Brain microvascular endothelial cell (primary cell): ENCODE measurements around the gene TSPAN15.

Experiments used
- DNase-seq: peaks from one replicate; pipeline ENCODE4 v3.0.0-alpha.2; 2020
- H3K27ac ChIP-seq: fragments of 250-450 bp; sonication (Bioruptor Pico); 2 replicates; pipeline ENCODE4 v1.5.1; 2020; ENCODE audit warnings: mild to moderate bottlenecking, moderate library complexity
- H3K27me3 ChIP-seq: fragments of 250-450 bp; sonication (Bioruptor Pico); replicated peaks from 2 replicates; pipeline ENCODE4 v1.5.1; 2020; ENCODE audit warnings: mild to moderate bottlenecking
- H3K36me3 ChIP-seq: fragments of 250-450 bp; sonication (Bioruptor Pico); replicated peaks from 2 replicates; pipeline ENCODE4 v1.5.1; 2020; ENCODE audit warnings: mild to moderate bottlenecking
- H3K4me3 ChIP-seq: 2 replicates; pipeline ENCODE4 v1.5.1; 2011; ENCODE audit warnings: low read depth, mild to moderate bottlenecking, control low read depth, low read length, moderate library complexity
- in situ Hi-C: cut with HindIII; loops from 2 replicates; pipeline ENCODE4 v1.10.0; 2017; ENCODE audit warnings: low sequenced_read_pairs, low pct_ligation_motif_present
- TF ChIP-seq, protein P1 (sequence below): IDR thresholded peaks from 2 replicates; pipeline ENCODE4 v1.5.1; 2011; ENCODE audit warnings: low read depth, mild to moderate bottlenecking, moderate library complexity, low read length, control low read depth, inconsistent platforms; ENCODE audit errors: missing control alignments

TSPAN15 gene

DNA sequence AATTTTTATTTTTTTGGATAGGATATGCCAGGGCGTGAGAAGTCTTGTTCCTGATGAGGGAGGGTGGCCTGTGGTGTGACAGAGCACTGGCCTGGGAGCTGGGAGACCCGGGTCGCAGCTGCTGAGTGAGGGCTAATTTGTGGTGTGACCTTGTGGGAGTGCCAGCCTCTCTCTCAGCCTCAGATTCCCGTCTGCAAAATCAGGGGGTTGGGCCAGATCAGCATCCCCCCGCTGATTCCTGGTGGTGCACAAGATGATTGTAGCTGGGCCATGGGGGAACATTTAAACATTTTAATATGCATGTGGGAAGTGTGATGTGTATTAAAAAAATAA lies 14.9 kb downstream of the TSPAN15 start:
- DNase-seq = no peak
- no peak overlapping the region for H3K4me3 ChIP-seq
- TF ChIP-seq, protein P1, sequence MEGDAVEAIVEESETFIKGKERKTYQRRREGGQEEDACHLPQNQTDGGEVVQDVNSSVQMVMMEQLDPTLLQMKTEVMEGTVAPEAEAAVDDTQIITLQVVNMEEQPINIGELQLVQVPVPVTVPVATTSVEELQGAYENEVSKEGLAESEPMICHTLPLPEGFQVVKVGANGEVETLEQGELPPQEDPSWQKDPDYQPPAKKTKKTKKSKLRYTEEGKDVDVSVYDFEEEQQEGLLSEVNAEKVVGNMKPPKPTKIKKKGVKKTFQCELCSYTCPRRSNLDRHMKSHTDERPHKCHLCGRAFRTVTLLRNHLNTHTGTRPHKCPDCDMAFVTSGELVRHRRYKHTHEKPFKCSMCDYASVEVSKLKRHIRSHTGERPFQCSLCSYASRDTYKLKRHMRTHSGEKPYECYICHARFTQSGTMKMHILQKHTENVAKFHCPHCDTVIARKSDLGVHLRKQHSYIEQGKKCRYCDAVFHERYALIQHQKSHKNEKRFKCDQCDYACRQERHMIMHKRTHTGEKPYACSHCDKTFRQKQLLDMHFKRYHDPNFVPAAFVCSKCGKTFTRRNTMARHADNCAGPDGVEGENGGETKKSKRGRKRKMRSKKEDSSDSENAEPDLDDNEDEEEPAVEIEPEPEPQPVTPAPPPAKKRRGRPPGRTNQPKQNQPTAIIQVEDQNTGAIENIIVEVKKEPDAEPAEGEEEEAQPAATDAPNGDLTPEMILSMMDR = no peak
- no peaks in the 10 kb centered on the region for H3K27me3 ChIP-seq
- in situ Hi-C loops = no loop called here
- H3K36me3 ChIP-seq = no peaks in the 10 kb centered on the region
- H3K27ac ChIP-seq = no peak overlapping the region

DNA sequence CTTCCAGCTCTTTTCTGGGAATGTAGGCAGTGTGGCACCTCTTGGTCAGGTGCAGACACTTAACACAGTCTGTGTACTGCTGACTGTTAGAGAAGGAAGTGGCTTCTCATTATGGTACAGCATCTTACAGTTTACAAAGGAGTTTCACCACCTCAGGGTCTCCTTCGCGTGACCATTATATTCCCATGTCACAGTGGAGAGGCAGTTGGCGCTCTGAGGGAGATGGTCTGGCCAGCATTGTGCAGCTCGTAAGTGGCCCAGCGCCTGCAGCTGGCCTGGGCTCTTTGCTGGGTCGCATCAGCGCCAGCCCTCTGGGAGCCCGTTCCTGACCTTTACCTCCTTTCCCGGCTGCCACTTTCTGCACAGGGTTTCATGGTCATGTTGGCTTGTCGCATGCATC lies 15.4 kb downstream of the TSPAN15 start:
- in situ Hi-C loops = no loop called here
- TF ChIP-seq, protein P1 = no peak
- no peaks in the 10 kb centered on the region for H3K36me3 ChIP-seq

DNA sequence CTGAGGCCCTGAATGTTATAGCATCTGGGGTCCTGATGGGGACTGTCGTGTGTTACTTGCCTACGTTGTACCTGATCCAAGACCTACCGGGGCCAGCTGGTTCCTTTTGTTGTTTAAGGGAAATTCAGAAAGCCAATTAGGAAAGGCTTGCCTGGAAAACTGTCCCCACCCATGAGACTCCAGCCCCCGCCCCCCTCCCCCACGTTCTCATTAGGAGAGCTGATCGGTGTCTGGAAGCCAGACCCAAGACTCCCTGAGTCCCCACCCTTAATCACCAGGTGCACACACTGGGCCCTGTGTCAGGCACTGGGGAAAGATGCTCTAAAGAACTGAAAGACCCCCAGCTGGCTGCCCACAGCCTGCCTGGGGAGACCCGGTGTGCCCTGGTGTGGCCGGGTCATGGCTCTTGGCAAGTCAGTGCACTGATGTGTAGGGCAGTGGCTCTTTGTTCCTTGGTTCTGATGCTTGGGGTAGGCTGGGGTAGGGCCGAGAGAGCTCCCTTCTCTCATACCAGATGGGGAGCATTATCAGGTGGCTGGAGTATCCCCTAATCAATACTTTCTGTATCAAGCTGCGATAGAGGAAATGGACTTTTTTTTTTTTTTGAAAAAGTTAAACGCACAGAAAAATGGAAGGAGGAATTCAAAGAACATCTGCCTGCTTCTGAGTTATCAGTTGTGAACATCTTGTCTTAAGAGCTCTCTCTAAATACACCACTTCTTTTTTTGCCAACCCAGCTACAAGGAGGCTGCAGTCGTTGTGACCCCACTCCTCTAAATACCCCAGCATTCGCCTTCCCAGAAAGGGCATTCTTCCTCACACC lies 16.9 kb downstream of the TSPAN15 start:
- Histone ChIP-seq H3K27me3 (no peaks in the 10 kb centered on the region), H3K27ac (no peak overlapping the region), H3K4me3 (no peak overlapping the region), H3K36me3 (no peaks in the 10 kb centered on the region)
- TF ChIP-seq, protein P1 = no peak
- in situ Hi-C loops = no loop called here
- no peak for DNase-seq

More for the DNA sequence above, 15.4 kb downstream of the TSPAN15 start:
- Histone ChIP-seq H3K27me3 (no peaks in the 10 kb centered on the region), H3K27ac (no peak overlapping the region), H3K4me3 (no peak overlapping the region)
- no peak for DNase-seq

DNA sequence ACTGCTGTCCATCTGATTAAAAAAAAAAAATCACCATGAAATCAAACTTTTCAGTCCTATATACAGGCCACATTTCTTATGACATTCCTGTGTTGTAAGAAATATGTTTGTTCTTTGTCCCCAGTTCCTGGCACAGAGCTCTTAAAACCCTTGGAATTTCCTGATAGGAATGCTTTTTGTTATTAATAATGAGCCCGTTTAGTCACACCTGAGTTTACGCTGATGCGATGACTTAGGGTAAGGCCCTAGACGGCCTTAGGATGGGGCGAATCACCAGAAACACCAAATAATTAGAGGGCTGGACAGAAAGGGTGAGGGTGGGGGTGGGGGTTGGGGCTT lies 17.5 kb downstream of the TSPAN15 start:
- Histone ChIP-seq H3K27ac (no peak overlapping the region), H3K4me3 (no peak overlapping the region), H3K27me3 (no peaks in the 10 kb centered on the region), H3K36me3 (no peaks in the 10 kb centered on the region)
- TF ChIP-seq, protein P1 = no peak
- in situ Hi-C loops = no loop called here
- no peak for DNase-seq

DNA sequence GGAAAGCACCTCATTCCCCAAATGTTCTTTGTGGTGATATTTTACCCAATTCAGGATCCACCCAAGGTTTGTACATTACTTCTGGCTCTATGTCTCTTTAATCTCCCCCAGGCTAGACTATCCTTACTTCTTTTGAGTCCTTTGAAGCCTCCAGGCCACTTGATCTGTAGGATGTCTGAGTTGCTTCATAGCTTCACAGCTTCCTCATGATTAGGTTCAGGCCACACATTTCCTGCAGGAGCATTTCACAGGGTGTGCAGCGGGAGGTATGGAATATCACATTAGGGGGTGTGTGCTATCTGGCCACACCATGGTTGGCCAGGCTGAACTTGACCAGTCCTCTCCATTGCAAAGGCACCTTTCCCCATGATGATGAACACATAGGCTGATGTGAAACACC lies 18.7 kb downstream of the TSPAN15 start:
- no peak for DNase-seq
- H3K4me3 ChIP-seq = no peak overlapping the region
- in situ Hi-C loops = no loop called here

More for the DNA sequence above, 18.7 kb downstream of the TSPAN15 start:
- H3K27ac ChIP-seq = no peak overlapping the region
- TF ChIP-seq, protein P1 = no peak
- H3K36me3 ChIP-seq = no peaks in the 10 kb centered on the region
- no peaks in the 10 kb centered on the region for H3K27me3 ChIP-seq
